ENCODE data around the gene MRGPRD.
"Not testable (repeated sequence)": the region's sequence is repeated elsewhere in the genome, so short reads cannot be mapped to it uniquely, and the experiment has no call there.

Gene MRGPRD

DNA sequence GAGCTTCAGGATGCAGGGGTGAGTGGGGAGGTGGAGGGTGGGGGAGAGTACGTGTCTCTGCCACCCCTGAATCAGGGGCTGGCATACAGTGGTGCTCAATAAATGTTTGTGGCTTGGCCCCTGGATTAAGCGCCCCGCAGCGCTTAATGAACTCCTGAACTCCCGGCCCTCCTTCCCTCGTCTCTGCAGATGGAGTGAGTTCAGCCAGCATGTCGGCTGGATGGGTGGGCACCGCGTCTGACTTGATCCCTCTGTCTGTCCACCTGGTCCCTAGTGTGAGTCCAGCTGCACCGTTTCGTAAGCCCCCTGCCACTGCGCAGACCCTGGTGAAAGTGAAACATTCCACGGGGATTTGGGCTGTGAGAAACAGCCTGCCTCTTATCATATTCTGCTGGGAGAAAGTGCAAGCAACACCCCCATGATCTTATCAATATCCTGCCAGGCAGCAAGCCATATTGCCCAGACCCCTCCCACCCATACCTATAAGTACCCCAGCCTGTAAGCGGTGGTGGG lies 12.0 kb upstream of the MRGPRD start:
- no peak for DNase-seq

DNA sequence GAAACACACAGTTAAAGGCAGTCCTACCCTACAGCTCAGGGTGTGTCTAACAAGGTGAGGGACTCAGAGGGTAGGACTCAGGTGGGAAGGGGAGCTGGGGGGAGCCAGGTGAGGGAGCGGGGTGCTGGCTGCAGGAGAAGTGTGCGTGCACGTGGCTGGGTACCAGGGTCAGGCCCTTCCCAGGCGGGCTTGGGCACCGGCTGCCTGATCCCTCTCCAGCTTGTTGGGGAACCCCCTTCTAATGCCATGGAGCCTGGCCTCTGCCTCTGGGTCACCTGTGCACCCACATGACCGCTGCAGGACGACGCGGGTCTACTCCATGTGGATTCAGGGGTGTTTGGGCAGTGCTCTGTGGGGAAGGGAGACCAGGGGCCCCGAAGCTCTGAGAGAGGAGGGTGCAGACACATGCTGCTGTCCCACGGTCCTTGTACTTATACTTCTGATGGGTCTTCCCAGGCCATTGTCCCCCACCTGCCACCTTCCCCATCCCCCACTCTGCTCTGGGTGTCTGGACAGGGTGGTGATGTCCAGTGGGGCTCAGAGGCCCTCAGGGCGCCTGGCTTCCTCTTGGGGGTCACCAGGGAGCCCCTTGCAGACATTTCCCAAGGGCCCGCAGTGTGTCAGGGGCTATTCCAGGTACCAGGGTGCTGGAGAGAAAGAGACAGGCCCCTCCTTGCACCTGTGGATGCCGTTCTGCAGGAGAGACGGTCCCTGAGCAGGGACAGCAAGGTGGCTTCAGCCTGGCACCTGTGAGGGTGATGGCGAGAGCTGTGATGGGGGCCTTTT lies 10.4 kb upstream of the MRGPRD start:
- no peak for DNase-seq

DNA sequence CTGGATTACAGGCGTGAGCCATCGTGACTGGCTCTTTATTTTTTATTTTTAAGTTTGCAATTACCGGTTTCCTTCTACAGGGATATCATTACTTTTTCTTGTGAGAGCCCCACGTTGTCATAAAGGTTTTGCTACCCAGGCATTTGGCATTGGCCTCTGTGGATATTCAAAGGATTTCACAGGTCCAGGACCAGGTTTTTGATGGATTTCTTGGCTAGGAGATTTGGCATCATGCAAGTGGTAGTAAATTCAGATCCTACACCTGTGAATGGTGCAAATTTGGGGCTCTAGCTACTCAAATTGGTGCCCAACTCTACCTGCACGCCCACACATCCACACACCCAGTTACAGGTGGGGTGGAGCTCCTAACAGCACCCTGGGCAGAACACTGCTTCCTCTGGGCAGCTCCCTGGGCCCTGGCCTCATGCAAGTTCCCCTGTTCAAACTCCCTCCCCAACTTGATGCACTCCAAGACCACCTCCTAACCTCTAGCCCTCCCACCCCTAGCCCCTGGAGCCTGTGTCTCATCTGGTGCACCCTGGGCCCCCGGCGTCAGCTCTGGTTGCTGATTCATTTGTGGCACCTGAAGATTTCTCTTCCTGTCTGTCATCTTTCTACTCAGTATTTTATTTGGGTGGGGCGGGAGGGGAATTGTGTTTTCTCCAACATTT lies 9.3 kb upstream of the MRGPRD start:
- no peak for DNase-seq

DNA sequence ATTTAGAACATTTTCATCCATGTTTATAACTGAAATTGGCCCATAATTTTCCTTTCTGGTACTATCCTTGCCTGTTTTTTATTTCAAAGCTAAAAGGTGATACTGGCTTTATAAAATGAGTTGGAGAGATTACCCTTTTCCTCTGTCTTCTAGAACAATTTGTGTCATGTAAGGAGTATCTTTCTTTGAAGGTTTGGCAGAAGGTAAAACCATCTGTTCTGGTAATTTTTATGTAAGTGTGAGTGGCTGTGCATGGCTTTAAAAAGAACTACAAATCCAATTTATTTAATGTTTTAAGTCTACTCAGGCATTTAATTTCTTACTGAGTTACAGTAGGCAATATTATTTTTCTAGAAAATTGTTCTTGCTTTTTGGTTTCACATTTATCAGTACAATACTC lies 7.7 kb upstream of the MRGPRD start:
- DNase-seq = no peak

DNA sequence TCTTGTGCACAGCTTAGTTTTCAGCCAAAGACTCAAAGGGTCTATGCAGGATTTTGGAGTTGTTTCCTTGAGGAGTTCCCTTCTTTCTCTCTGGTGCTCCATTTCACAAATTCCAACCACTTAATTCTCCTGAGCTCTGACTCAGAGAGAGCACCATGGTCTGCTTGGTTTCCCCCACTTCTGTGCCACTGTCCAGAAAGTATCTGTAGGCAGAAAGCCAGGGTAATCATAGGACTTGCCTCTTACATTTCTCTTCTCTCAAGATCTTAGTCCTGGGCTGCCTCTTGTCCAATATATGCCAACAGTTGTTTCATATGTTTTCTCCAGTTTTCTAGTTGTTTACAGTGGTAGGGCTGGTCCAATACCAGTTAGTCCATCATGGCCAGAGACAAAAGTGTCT lies 6.4 kb upstream of the MRGPRD start:
- no peak for DNase-seq

DNA sequence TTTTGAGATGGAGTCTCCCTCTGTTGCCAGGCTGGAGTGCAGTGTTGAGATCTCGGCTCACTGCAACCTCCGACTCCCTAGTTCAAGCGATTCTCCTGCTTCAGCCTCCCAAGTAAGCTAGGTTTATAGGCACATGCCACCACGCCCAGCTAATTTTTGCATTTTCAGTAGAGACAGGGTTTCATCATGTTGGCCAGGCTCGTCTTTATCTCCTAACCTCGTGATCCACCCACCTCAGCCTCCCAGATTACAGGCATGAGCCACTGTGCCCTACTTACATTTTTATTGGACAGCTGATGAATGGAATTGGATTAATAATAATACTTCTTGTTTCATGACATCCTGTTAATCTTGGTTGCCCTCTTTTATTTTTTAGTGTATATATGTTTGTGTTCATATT lies 3.0 kb upstream of the MRGPRD start:
- DNase-seq = no peak

DNA sequence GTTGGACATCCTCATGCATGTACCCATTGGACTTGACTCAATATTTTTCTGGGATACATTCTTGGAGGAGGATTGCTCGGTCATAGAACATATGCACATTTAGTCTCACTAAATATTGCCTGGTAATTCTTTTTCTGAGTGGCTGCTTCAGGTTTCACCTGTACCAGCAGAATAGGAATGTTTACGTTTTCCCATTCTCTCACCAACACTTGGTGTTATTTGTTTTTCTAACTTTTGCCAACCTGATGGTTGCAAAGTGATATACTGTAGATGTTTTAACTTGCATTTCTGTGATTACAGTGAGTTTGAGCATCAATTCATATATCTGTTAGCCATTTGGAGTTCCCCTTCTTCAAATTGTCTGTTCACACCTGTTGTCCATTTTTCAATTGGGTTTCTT lies 1.3 kb upstream of the MRGPRD start:
- no peak for DNase-seq

DNA sequence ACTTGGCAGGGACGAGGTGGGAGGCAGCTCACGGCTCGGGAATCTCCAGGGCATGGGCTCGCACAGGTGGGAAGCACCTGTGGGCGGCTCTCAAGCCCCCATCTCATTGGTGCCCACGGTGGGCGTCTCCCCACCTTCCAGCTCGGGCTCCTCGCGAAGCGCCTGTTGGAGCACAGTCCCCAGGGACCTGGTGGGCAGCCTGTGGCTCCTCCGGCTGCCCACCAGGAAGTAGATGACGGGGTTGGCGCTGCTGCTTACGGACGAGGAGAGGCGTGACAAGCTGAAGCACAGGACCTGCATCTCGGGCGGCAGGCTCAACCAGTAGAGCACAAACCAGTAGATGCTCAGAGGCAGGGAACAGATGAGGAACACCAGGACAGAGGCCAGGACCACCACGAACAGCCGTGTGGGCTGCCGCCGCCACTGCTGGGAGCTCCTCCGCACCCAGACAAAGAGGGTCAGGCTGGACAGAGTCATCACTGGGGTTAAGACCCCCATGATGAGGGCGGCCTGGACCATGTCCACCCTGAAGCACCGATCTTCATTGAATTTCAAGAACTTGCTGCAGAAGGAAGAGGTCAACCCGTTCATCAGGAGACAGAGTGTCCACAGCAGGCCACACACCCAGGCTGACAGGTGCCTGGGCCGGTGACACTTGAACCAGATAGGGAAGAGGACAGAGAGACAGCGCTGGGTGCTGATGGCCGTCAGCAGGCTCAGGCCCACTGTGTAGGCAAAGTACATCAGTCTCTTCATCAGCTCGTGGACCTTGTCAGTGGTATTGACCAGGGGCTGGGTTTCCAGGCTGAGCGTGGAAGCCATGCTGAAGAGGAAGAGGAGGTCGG lies 633 bp downstream of the MRGPRD start:
- DNase-seq = no peak

DNA sequence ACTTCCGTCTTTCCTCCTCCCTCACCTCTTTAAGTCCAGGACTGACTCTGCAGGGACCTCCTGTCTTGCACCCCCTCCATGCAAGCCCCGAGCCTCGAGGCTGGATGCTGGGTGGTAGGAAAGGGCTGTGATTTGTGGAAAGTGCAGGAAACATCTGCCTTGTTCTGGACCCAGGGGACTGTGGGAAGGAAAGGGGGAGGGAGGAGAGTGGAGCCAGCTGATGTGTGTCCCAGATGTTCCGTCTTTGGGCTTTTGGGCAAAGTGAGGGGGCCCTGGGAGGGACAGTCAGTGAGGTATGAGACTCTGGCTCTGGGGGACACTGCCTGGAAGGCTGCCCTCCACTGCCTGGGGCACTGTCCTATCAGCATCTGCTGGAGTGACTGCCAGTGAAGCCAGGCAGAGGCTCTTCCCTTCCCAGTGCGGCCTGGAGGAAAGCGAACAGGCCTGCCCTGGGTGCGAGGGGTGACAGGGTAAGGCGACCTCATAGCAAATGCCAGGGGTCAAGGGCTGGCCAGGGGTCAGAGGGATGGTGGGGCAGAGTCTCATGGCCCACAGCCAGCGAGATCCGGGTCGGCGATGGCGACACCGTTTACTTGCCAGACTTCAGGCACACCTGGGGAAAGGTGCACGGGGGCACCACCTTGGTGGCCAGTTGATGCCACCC lies 1.7 kb downstream of the MRGPRD start:
- no peak for DNase-seq

DNA sequence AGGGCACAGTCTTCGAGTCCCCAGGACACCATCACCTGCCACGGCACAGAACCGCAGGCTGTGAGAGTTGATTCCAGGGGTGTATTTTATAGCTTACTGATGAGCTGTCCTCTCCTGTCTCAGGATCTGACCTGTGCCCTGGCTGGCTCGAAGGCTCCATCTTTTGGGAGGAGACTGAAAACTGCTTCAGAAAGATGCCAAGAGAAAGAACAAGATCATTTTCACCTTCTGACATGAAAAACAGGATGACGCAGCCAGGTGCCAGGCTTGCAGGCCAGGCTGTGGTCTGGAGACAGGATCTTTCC lies 2.2 kb downstream of the MRGPRD start:
- no peak for DNase-seq

DNA sequence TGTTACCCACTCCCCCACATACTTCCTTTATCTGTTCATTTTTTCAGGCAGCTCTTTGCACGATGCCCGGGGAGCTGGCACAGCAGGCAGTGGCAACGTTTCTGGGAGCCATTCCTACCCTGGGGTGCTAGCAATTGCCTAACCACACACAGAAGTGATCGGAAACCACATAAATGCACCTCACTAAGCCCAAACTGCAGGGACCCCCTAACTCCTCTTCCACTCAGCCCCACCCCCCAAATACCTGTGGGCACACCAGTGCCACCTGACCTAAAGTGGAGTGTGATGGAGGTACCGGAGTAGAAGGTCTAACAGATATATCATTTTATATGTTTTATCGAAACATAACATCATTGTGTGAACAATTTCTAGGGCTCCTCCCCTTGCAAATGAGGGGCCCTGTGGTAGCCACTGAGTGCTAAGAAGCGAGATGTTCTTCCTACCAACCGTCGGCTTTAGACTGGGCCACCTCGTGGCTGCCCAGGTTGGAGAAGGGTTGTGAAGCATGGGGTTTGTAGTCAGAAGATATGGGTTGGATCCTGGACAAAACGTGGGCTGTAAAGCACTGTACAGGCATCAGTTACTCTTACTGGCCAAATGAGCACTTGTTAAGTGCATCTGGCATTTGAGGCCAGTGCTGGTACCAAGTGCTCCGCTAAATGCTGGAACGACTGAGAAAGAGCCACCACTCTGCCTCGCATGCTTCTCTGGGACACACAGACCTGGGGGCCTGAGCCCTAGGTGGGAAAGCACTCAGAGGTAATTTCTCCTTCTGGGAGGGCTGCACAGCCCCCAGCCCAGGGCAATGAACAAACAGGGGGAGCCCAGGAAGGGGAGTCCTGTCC lies 2.8 kb downstream of the MRGPRD start:
- no peak for DNase-seq

DNA sequence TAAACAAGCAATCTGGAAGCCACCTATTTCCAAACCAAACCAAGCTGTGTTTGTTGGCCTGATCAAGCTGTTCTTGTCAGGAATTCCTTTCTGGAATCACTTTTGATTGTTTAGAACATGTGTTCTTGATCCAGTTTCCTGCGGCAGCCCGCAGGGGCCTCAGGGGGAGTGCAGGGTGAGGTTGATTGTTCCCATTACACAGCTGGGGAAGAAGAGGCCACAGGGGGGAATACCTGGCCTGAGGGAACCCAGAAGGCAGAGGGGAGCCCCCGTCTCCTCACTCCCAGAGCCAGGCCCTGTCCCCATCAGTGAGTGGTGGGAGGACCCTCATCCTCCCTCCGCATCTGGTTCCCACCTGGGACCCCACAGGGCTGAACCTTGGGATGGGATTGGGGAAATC lies 4.2 kb downstream of the MRGPRD start:
- no peak for DNase-seq

DNA sequence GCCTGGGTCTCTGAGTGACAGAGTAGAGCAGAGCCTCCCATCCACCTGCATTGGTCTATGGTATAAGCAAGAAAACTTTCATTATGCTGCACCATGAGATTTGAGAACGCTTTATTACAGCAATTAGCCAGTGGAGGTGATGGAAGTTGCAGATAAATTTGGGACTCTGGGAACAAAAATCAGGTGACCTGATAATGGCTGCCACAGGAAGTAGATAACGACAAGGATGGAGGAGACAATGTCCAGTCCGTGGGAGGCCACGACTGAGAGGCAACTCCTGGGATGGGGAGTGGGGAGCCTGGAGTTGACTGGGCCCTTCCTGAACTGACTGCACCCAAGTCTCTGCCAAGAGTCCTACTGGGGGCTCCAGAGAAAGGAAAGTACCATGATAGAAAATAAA lies 4.7 kb downstream of the MRGPRD start:
- DNase-seq = no peak

DNA sequence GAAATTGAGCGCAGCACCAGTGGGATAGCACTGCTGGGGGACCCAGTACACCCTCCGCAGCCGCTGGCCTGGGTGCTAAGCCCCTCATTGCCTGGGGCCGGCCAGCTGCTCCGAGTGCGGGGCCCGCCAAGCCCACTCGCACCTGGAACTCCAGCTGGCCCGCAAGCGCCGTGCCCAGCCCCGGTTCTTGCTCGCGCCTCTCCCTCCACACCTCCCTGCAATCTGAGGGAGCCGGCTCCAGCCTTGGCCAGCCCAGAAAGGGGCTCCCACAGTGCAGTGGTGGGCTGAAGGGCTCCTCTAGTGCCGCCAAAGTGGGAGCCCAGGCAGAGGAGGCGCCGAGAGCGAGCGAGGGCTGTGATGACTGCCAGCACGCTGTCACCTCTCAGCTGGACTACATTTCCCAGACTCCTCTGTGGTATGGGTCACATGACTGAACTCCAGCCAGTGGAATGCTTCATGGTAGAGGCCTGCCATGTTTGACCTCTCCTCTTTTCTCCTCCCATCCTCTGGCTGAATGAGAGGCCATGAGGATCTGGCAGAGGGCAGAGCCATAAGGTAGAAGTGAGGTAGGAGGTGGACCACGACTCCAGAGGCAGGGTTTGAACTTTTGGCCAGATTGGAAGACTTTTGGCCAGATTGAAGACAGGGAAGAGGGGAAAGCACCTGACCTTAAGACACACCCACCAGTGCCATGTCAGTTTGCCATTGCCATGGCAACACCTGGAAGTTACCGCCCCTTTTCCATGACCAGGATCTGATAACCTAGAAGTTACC lies 6.2 kb downstream of the MRGPRD start:
- DNase-seq = no peak

DNA sequence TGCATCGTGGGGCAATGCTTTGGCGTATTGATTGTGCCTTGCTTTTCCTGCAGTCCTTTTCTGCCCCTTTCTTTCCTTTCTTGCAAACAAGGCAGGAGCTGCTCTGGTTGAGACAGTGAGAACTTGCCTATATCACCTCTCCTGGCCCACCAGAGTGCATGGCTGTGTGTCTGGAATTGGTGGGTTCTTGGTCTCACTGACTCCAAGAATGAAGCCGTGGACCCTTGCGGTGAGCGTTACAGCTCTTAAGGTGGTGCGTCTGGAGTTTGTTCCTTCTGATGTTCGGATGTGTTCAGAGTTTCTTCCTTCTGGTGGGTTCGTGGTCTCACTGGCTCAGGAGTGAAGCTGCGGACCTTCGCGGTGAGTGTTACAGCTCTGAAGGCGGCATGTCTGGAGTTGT lies 7.1 kb downstream of the MRGPRD start:
- not testable (repeated sequence) for DNase-seq

DNA sequence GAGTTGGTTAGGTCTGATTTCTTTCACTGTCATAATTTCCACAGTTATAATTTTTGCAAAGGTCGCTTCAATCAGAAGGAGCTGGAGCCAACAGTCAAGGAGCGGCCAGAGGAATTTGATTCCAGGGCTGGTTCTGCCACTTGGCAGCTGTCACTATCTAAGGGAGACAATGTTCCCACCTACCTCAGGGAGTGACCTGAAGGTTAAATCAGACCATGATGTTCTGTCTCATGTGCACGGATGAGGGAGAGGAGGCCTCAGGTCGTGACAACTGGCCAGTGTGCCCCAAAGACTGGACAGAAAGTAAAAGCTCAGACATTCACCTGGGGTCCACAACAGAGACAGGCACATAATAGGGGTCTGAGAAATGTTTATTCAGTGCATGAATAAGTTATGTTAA lies 7.6 kb downstream of the MRGPRD start:
- DNase-seq = no peak

DNA sequence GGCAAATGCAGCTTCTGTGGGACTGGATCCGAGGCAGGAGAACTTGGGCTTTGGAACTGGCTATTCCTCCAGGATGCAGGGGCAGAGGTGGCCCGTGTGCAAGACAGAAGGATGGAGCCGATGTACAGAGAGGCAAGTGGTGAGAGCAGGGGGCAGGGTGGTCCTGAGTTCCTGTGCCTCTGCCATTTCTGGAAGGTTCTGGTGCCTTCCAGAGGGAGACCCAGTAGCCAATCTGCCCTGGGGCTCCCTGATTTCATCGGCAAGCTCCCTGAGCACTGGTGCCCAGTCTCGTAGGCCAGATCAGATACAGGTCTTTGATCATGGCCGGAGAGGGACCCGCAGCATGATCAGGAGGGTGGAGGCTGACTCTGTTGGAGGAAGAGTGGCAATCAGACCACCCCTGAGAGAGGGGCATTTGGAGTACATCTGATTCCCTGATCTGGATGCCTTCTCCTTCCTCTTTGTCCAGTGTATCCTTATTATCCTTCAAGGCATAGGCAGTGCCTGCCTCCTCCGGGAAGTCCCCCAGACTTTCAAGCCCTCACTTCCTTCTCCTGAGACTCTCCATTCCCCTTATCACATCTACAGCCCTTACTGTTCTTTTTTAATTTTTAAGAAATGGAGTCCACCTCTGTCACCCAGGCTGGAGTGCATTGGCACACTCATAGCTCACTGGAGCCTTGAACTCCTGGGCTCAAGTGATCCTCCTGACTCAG lies 9.7 kb downstream of the MRGPRD start:
- no peak for DNase-seq

DNA sequence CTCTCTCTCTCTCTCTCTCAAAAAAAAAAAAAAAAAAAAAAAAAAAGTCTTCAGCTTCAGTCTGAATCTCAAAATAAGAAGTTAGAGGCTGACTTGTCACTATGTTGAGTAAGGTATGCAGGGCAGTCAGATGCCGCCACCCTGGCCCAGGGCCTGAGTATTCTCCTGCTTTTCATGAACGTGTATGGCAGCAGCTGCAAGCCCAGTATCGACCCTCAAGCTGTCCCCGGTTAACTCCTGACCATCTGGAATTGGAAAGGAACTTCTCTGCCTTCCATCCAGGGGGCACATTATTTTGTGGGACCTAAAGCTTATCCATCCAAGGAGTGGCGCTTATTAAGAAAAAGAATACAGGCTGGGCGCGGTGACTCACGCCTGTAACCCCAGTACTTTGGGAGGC lies 11.4 kb downstream of the MRGPRD start:
- no peak for DNase-seq

DNA sequence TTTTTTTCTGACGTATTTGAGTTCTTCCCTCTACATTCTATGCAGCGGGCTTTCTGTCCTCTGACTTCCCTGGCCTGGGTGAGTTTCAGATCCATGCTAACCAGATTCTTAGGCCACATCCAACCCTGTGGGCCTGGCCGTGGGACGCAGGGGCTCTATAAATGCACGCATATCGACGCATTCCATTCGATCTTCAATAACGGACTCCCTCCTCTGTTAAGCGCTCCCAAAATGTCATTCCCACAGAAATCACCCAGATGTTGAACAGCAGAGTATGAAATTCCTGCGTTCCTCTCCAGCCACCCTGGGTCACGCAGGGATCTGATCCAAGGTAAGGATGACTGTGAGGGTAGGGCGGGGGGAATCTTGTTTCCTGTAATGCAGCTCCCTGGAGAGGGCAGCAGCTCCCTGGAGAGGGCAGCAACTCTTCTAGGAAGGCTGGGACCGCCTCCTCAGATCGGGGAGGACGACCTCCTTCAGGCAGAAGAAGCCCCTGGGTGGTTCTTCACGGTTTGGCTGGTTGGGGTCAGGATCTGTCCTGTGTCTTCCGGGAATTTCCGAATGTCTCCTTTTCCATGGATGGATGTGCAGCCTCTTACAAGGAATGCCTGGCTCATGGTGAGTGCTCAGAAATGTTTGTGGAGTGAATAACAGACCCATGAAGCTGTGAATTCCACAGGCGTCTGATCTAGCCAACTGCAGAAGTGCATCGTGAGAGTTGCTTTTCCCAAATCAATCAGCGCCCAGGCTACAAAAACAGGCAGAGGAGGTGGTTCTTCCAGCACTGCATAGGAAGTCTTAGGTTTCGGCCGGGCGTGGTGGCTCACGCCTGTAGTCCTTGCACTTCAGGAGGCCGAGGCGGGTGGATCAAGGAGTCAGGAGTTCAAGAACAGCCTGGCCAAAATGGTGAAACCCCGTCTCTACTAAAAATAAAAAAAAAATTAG lies 12.2 kb downstream of the MRGPRD start:
- no peak for DNase-seq

Data from NCI-H2081 treated with DMSO at 0.1 percent for 48 hours (cell line).